NCI-H460 (cell line): Measurements from ENCODE around the gene DAAM2. TPM values are rescaled to one million over a fixed set of nuclear protein-coding genes. Genes with fewer than 3 reads are reported as not detected.

Source experiments
- DNase-seq: peaks from one replicate; pipeline ENCODE4 v3.0.0-alpha.2; 2016; ENCODE audit warnings: low read depth; ENCODE audit errors: extremely low read depth
- total RNA-seq: library from RNA; depleted of rRNA; stranded (reverse); fragments of >200 nt; shearing (Covaris generic); gene quantifications from 2 replicates; pipeline ENCODE4 v1.2.3, GENCODE V29; 2014; rRNA removed

The DAAM2 gene
- total RNA-seq, 1 experiment from 2014 or later: not detected

DNA sequence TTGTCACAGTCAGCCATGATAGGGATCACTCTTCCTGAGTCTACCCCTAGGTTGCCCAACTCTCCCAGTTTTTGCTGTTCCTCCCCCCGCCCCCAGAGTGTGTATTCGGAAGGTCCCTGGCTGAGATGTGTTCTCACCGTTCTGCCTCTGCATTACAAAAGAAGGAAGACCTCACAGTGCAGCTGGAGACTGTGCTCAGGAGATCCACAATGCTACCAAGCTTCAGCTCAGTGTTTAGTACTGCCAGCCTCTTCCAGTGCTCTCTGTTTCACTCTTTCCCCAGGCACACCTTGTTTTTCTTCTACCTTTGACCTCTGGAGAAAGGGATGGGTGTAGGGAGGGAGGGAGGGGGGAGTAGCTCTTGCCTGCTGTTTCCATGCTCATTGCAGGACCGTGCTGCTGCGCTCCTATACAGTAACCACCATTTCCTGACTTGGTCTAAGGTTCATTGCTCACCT, 155.5 kb downstream of the DAAM2 start:
- no peak for DNase-seq

DNA sequence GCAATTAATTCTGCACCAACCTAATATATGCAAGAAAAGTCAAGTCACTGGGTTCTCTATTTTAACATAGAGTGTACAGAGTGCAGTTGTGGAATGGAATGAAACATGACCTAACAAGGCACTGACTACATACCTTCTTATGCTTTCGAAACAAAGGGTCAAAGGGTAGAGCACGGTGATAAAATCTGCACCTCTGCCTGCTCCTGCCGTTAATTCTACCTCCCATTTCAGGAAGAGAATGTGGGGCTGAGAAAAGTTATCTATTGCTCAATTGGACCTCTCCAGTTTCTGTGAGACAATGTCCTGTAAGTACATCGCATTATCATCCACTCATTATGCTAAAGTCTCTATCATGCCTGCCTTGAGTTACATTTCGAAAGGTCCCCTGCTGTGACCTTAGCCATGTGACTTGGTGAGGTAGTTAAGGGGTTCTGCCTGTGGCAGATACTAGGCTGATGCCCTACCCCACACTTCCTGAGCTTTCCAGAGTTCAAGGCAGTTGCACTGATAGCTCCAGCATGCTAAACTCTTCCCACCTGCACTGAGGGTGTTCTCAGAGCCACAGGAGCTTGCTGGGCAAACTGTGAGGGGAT, 156.1 kb downstream of the DAAM2 start:
- DNase-seq: no peak

DNA sequence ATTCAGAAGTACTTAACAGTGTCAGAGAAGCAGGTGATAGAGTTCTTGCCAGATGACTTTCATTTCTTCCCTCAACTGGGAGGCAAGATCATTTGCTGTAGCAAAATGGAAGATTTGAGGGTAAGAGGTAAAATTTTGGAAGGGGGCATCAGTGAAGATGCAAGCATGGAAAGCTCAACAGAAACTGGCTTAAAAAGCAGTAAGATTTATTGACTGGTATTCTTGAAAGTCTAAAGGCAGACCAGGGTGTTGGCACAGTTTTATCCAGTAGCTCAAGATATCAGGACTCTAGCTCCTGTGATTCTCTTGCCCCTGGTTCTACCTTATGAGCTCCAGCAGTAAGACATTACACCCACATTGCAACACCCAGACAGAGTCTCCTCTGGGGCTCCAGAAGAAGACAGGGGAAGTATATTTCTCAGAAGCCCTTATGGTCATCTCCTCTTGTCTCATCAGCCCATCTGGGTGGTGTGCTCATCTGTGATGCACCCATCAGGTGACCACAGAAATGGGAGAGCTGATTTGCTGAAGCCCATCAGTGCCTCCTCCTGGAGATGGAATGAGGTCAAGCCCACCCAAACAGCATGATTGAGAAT, 158.0 kb downstream of the DAAM2 start:
- no peak for DNase-seq

DNA sequence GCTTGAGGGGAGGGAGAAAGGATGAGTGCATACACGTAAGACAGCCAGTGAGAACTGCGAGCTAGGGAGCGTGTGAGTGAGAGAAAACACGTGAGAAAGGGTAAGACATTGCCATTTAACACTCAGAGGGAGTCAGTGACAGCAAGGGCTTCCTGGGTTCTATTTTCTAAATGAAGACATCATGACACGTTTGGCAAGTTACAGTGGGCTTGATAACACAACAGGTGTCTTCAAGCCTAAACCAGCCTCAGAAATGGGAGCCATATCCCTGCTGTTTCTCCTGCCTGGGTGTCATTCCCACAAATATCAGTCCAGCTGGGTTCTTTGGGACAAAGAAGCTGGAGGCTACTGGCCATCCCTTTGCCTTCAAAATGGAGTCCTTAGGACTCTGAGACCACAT, 159.0 kb downstream of the DAAM2 start:
- DNase-seq: no peak

DNA sequence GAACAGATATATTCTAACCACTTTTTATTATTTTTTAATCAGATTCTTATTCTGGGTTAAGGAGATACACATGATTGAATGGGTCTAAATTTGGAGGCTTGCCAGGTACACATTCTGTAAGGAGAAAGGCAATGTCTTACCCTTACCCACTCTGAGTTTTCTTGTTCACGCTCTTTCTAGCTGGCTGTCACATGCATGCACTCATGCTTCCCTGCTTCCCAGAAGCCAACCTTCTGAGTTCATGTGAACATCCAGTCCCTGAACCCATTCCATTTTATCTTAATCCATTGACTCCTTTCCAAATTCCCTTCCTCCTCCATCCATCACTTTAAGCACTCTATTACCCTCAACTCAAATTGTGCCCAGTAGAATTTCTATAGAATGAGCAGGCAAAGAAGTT, 159.5 kb downstream of the DAAM2 start:
- no peak for DNase-seq

DNA sequence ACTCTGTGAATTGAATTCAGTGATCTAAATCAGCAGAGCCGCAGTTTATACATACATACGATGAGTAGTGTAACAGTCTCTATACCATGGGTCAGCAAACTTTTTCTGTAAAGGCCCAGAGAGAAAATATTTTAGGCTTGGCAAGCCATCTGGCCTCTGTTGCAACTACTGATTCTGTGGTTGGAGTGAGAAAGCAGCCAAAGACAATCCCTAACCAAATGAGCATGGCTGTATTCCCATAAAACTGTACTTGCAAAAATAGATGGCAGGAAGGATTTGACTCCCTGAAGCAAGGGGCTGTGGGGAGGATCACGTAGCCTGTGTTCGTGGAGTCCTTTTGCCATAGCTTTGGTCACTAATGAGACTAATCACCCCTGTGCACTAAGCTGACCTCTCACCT, 160.0 kb downstream of the DAAM2 start:
- no peak for DNase-seq

DNA sequence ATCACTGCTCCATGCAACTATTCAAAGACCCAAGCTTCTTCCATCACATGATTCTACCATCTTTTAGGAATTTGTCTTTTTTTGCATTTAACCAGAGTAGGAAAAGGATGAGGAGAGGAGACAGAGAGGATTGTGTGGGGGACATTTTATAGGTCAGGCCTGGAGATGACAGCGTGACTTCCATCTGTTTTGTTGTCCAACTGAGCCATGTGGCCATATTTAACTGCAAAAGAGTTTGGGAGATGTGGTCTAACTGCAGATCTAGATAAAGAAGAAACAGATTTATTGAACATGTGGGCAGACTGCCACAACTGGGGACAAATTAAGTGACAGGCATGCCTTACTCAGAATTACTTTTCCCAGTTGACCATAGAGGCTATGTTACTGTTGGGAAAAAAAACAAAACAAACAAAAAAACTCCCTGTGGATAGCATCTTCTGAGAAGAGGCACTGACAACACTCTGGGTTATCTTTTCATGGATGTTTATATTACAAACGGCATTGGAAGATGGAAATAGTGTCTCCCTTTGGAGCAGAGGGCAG, 161.0 kb downstream of the DAAM2 start:
- DNase-seq: no peak

Other genes with a start within 250 kb of the DAAM2 start
- 0.23 TPM in 1 of 2 replicates, not detected in the other for gene KIF6, start 67.0 kb upstream of the DAAM2 start, total RNA-seq
- gene MOCS1, start 142.1 kb downstream of the DAAM2 start, total RNA-seq: 1.2 and 1.4 TPM in 2 replicates